ENCODE measurements around the gene FEM1A. TPM values are rescaled to one million over a fixed set of nuclear protein-coding genes. Genes with fewer than 3 reads are reported as not detected.

Gene FEM1A
- total and polyA plus RNA-seq, 2 of the 8 experiments (the other 6 are each of a cell fraction or from before 2014, with no cell fraction given), result 6.7 to 16.1 TPM

DNA sequence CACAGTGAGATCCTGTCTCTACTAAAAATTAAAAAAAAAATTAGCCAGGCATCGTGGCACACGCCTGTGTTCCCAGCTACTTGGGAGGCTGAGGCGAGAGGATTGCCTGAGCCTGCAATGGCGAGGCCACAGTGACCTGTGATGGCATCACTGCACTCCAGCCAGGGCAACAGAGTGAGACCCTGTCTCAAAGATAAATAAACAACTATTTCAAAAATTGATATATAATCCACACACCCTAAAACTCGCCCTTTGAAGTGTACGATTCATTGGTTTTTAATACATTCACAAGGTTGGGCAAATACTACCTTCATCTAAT, 52.1 kb downstream of the FEM1A start:
- H4K91ac ChIP-seq (replicated peaks; ENCODE audit: insufficient read length, low read length), result no peak overlapping the region
- H3K4ac ChIP-seq (replicated peaks; ENCODE audit: insufficient read length, low read depth, low read length), result no peak overlapping the region

More for the DNA sequence above, 52.1 kb downstream of the FEM1A start:
- Histone ChIP-seq H2BK15ac (ENCODE audit: low read length) (no peak overlapping the region), H3K9ac (replicated peaks in 1 of 4; ENCODE audit: extremely low read depth in 1 of 4, low read depth in 3 of 4, low read length in 3 of 4) (no peak overlapping the region), H3K36me3 (ENCODE audit: control insufficient read depth in 2 of 4, insufficient read depth in 4 of 4, low read length in 3 of 4) (peaks cover 11 to 34% (median 24%) of the 10 kb centered on the region in 4 experiments), H2BK5ac (ENCODE audit: low read depth, low read length) (no peak overlapping the region), H3K4me1 (replicated peaks in 1 of 4; ENCODE audit: control insufficient read depth in 3 of 4, insufficient read depth in 4 of 4, low read length in 3 of 4) (no peaks in the 10 kb centered on the region), H3K23me2 (ENCODE audit: low read depth, low read length) (no peaks in the 10 kb centered on the region), H3K79me2 (ENCODE audit: control insufficient read depth in 1 of 2, insufficient read depth in 2 of 2, low read length in 2 of 2) (no peaks in the 10 kb centered on the region), H3K56ac (replicated peaks; ENCODE audit: insufficient read length, low read depth, low read length) (no peak overlapping the region), H3K9me3 (ENCODE audit: insufficient read depth in 2 of 2, low read depth in 1 of 2, low read length in 1 of 2) (no peaks in the 10 kb centered on the region; a peak in 1 of 4 replicates), H2BK12ac (ENCODE audit: low read depth, low read length) (no peak overlapping the region), H3K14ac (ENCODE audit: insufficient read length) (no peak overlapping the region), H3K27ac (ENCODE audit: low read depth, low read length) (no peak overlapping the region), H3K4me2 (ENCODE audit: insufficient read depth in 1 of 2, low read depth in 2 of 2, low read length in 2 of 2) (no peak overlapping the region), H4K5ac (ENCODE audit: insufficient read length, low read depth, low read length) (no peak overlapping the region), H3K79me1 (ENCODE audit: low read depth, low read length) (no peaks in the 10 kb centered on the region), H2BK20ac (ENCODE audit: low read length) (no peak overlapping the region), H4K20me1 (replicated peaks in 1 of 2; ENCODE audit: control insufficient read depth in 1 of 2, insufficient read depth in 2 of 2, low read length in 2 of 2) (peaks cover 0 to 2% of the 10 kb centered on the region in 2 experiments), H4K8ac (ENCODE audit: extremely low read depth, insufficient read depth, low read length) (no peak overlapping the region), H3K27me3 (replicated peaks in 1 of 4; ENCODE audit: control insufficient read depth in 3 of 4, extremely low read depth in 1 of 4, insufficient read depth in 3 of 4, low read length in 3 of 4) (no peaks in the 10 kb centered on the region; a peak in 1 of 7 replicates), H2AFZ (ENCODE audit: low read length) (no peak overlapping the region), H2BK120ac (replicated peaks; ENCODE audit: low read depth, low read length) (no peak overlapping the region), H2AK5ac (ENCODE audit: low read depth, low read length) (no peak overlapping the region), H3K23ac (ENCODE audit: insufficient read length) (no peak overlapping the region), H3K4me3 (ENCODE audit: extremely low read depth in 1 of 4, insufficient read depth in 2 of 4, low read depth in 3 of 4, low read length in 4 of 4) (no peak overlapping the region), H3K18ac (ENCODE audit: extremely low read depth, low read length) (no peak overlapping the region)
- TF ChIP-seq SIRT6 (IDR thresholded peaks at IDR 0.05; ENCODE audit: low read length), result no peak
- no peak for TF ChIP-seq CEBPB (IDR thresholded peaks at IDR 0.05; ENCODE audit: low read depth, low read length)
- no peak for TF ChIP-seq E2F6 (IDR thresholded peaks at IDR 0.05)
- FAIRE-seq, result no peak
- CTCF ChIA-PET (ENCODE audit: partially characterized antibody), result interaction anchor here (0.6 to 5.2 kb wide), 7 partner anchors 8 to 190 kb away, joined by 3 to 32 read pairs (median 3); no protein-coding TSS in a partner anchor
- POLR2A ChIA-PET (ENCODE audit: partially characterized antibody), result interaction anchor here (1.7 kb wide), 1 partner anchor 24 kb away, joined by 4 read pairs; the partner anchor contains the start of gene PLIN3
- DNase-seq (ENCODE audit: low read depth in 1 of 2, low spot score in 2 of 2), result no peak
- 96% methylated on average over 6 of the region's 6 CpGs; no CpG with 5 or more reads in 1 of the 2 experiments for WGBS, 2 experiments (ENCODE audit: extremely low coverage in 1 of 2, insufficient coverage in 1 of 2, insufficient read length in 1 of 2, insufficient replicate concordance in 2 of 2, low coverage in 1 of 2, low lambda C conversion rate in 2 of 2, missing lambda C conversion rate in 1 of 2)

Data from H1 (cell line).